HUES64 (cell line): Measurements from ENCODE around the gene NAALADL2.

Source experiments
- H3K27ac ChIP-seq: 2 replicates; pipeline ENCODE4 v1.7.0; 2013; ENCODE audit warnings: low read depth, low read length, inconsistent platforms
- H3K27me3 ChIP-seq: 2 replicates; pipeline ENCODE4 v1.6.1; 2013; ENCODE audit warnings: mild to moderate bottlenecking, low read length; ENCODE audit not compliant: insufficient read depth
- H3K36me3 ChIP-seq: 2 replicates; pipeline ENCODE4 v1.6.1; 2013; ENCODE audit warnings: mild to moderate bottlenecking, low read length; ENCODE audit not compliant: insufficient read depth
- H3K4me1 ChIP-seq: 2 replicates; pipeline ENCODE4 v1.6.1; 2013; ENCODE audit warnings: mild to moderate bottlenecking, low read length, moderate library complexity; ENCODE audit not compliant: insufficient read depth
- H3K4me3 ChIP-seq: 2 replicates; pipeline ENCODE4 v1.5.1; 2013; ENCODE audit warnings: mild to moderate bottlenecking, low read length, moderate library complexity
- H3K9ac ChIP-seq: 2 replicates; pipeline ENCODE4 v1.6.1; 2013; ENCODE audit warnings: mild to moderate bottlenecking, low read depth, low read length
- H3K9me3 ChIP-seq: 2 replicates; pipeline ENCODE4 v1.6.1; 2013; ENCODE audit warnings: low read depth, low read length; ENCODE audit not compliant: insufficient read depth
- WGBS: fragments of 150-250, 120-280 bp; methylation state at CpG from one replicate; pipeline ENCODE4 v1.1.7; 2013; ENCODE audit warnings: missing lambda C conversion rate; 5-methylcytosine and 5-hydroxymethylcytosine counted together

NAALADL2 gene

DNA sequence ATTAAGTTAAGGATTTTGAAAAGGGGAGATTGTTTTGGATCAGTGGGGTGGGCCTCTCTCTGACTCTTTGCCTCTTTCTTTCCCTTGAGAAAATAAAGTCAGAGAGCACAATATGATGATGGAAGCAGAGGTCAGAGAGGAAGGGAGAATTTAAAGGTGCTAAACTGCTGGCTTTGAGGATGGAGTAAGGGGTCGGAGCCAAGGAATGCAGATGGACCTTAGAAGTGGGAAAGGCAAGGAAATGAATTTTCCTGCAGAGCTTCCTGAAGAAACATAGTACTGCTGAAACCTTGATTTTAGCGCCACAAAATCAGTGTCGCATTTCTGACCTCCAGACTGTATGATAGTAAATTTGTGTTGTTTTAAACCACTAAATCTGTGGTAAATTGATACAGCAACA, 317.4 kb downstream of the NAALADL2 start:
- Histone ChIP-seq H3K27ac (no peak overlapping the region), H3K36me3 (no peaks in the 10 kb centered on the region), H3K9me3 (no peaks in the 10 kb centered on the region), H3K4me3 (no peak overlapping the region), H3K27me3 (no peaks in the 10 kb centered on the region), H3K9ac (no peak overlapping the region), H3K4me1 (no peaks in the 10 kb centered on the region)
- WGBS: 85% methylated on average over 3 of the region's 3 CpGs

DNA sequence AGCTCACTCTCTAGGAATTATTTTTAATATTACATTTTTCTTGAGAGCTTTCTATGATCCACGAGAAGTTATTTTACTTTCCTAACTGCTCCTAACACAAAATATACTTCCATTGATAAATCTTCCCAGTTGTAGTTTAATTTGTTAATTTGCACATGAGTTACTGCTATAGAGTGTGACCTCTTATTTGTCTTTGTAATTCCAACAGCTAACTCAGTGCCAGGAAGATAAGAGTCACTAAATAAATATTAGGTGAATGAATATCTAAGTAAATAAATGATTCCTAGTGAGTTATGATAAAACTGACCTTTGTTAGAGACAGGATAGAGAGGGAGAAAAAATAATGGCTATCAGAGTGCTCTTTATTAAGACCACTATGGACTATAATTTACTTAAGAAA, 319.9 kb downstream of the NAALADL2 start:
- 100% methylated on average over 1 of the region's 1 CpG for WGBS
- Histone ChIP-seq H3K36me3 (no peaks in the 10 kb centered on the region), H3K27me3 (no peaks in the 10 kb centered on the region), H3K4me1 (no peaks in the 10 kb centered on the region), H3K27ac (no peak overlapping the region), H3K9me3 (no peaks in the 10 kb centered on the region), H3K9ac (no peak overlapping the region), H3K4me3 (no peak overlapping the region)

DNA sequence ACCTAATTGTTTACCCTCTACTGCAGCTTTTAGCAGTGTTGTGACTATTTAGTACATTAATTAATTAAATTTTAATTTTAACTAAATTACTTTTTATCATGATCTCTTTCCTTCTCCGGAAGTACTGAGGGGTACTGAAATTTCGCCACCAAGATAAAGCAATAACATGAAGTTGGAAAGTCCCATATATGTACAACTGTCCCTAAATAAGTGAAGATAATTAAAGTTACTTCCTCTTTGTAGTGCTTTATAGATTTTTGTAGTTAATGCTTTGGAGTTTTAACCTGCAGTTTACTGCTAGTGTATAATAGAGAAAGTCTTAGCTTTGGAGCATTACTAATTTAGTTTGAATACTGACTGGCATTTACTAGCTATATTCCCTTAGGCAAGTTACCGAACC, 325.3 kb downstream of the NAALADL2 start:
- 91% methylated on average over 1 of the region's 3 CpGs for WGBS
- Histone ChIP-seq H3K27me3 (no peaks in the 10 kb centered on the region), H3K4me3 (no peak overlapping the region), H3K4me1 (no peaks in the 10 kb centered on the region), H3K9ac (no peak overlapping the region), H3K27ac (no peak overlapping the region), H3K9me3 (no peaks in the 10 kb centered on the region), H3K36me3 (no peaks in the 10 kb centered on the region)

DNA sequence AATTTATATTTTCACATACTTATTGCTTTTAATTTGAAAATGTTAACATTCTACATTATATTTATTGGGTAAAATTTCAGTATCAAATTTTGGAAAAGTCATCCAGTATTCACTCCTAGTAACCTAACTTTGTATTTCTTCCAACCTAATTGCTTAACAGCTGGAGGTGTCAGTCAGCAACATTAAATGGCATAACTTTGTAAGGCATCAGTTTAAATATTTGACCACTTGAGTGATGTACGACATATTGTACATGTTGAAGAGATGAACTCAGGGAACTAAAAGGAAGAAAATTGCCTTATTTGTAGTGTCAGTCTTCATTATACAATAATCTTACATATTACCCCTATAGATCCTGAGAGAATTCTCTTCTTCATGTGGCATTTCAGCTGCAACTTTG, 326.8 kb downstream of the NAALADL2 start:
- Histone ChIP-seq H3K9me3 (no peaks in the 10 kb centered on the region), H3K9ac (no peak overlapping the region), H3K36me3 (no peaks in the 10 kb centered on the region), H3K27ac (no peak overlapping the region), H3K4me3 (no peak overlapping the region), H3K27me3 (no peaks in the 10 kb centered on the region), H3K4me1 (no peaks in the 10 kb centered on the region)
- WGBS: 100% methylated on average over 1 of the region's 1 CpG

DNA sequence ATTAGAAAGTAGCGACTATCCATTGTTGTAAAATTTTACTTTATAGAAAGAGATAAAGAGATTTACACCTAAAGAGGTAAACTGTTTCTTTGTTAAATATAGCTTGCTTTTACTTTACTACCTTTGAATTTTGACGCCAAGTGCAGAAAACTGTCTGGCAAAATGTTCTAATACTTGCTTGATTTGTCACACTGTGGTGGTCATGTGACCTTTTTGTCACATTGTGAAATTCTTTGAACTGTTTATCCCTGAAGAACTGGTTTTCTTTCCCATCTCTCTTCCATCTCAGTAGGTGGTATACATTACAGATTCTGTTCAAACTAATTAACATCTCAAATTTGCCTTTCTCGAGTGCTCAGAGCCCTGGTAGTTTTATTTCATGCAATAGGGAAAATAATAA, 327.4 kb downstream of the NAALADL2 start:
- no peaks in the 10 kb centered on the region for H3K9me3 ChIP-seq
- H3K27ac ChIP-seq: no peak overlapping the region
- H3K4me3 ChIP-seq: no peak overlapping the region
- H3K4me1 ChIP-seq: no peaks in the 10 kb centered on the region
- no peak overlapping the region for H3K9ac ChIP-seq
- no peaks in the 10 kb centered on the region for H3K36me3 ChIP-seq
- 80% methylated on average over 1 of the region's 3 CpGs for WGBS
- H3K27me3 ChIP-seq: no peaks in the 10 kb centered on the region

DNA sequence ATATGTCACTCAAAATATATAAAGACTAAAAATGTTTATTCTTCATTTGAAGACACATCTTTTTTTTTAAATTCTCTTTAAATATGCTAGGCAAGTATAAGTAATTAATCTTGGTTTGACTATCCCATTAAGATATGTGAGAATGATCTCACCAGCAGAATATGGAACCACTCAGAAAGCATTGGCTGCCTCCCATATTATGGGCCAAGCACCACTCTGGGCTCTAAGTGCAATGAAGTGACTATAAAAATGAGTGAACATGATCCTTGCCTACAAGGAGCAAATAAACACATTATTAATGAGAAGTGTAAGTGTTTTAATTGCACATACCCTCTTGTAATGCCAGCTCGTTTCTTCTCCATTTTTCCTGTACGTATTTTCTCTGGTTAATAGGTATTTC, 328.5 kb downstream of the NAALADL2 start:
- no peak overlapping the region for H3K9ac ChIP-seq
- 95% methylated on average over 2 of the region's 2 CpGs for WGBS
- no peaks in the 10 kb centered on the region for H3K36me3 ChIP-seq
- H3K9me3 ChIP-seq: no peaks in the 10 kb centered on the region
- no peaks in the 10 kb centered on the region for H3K27me3 ChIP-seq
- no peaks in the 10 kb centered on the region for H3K4me1 ChIP-seq
- no peak overlapping the region for H3K4me3 ChIP-seq
- no peak overlapping the region for H3K27ac ChIP-seq

DNA sequence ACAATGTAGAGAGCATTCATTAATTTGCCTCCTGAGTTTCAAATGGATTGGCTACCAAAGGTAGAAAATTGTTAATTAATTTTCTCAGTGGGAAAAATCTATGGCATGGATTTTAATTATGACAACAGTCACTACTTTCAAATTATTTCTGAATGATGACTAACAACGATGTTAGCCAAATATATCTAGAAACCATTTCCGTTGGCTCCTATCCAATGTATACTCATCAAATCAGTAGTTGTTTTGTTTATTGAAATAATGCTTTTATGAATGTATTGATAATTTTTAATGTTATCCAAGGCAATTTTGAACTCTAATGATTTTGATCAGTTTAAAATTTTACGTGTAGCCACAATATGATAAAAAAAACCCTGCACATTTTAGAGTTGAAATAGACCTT, 333.4 kb downstream of the NAALADL2 start:
- H3K36me3 ChIP-seq: no peaks in the 10 kb centered on the region
- no peaks in the 10 kb centered on the region for H3K9me3 ChIP-seq
- H3K27ac ChIP-seq: no peak overlapping the region
- WGBS: no CpG with 5 or more reads among the region's 3 CpGs
- H3K27me3 ChIP-seq: no peaks in the 10 kb centered on the region
- no peaks in the 10 kb centered on the region for H3K4me1 ChIP-seq
- no peak overlapping the region for H3K9ac ChIP-seq
- H3K4me3 ChIP-seq: no peak overlapping the region

DNA sequence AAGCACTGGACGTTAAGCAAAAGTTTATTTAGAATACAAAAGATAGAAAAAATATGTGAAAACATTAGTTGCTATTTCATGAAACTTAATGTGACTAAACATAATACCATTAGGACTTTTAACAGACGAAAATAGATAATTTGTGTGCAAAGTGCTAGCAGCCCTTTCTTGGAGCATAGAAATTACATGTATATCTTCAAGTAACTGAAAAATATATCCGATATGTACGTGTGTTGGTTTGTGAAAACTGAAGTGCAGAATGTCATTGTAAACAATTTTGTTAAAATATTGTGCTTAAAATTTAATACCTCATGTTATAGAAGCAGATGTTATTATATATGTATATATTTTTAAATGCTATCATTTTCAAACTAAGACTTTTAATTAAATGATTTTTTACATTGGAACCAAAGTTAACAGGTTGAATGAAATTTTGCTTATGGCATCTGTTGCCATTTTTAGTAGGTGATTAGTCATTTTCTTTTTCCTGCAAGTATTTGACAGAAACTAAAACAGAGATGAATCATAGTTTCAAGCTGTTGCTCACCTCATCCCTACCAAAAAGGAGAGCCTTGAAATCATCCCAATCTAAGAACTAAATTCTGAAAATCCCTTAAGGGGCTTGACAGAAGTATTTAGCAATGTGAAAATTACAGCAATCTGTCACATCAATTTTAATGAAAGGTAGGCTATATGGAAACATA, 334.8 kb downstream of the NAALADL2 start:
- H3K27ac ChIP-seq: no peak overlapping the region
- H3K36me3 ChIP-seq: no peaks in the 10 kb centered on the region
- no peak overlapping the region for H3K4me3 ChIP-seq
- 0 out of 2 replicates have a peak, but pooled peaks cover 2% of the 10 kb centered on the region for H3K4me1 ChIP-seq
- no peak overlapping the region for H3K9ac ChIP-seq
- WGBS: 95% methylated on average over 3 of the region's 4 CpGs
- no peaks in the 10 kb centered on the region for H3K9me3 ChIP-seq
- no peaks in the 10 kb centered on the region for H3K27me3 ChIP-seq

DNA sequence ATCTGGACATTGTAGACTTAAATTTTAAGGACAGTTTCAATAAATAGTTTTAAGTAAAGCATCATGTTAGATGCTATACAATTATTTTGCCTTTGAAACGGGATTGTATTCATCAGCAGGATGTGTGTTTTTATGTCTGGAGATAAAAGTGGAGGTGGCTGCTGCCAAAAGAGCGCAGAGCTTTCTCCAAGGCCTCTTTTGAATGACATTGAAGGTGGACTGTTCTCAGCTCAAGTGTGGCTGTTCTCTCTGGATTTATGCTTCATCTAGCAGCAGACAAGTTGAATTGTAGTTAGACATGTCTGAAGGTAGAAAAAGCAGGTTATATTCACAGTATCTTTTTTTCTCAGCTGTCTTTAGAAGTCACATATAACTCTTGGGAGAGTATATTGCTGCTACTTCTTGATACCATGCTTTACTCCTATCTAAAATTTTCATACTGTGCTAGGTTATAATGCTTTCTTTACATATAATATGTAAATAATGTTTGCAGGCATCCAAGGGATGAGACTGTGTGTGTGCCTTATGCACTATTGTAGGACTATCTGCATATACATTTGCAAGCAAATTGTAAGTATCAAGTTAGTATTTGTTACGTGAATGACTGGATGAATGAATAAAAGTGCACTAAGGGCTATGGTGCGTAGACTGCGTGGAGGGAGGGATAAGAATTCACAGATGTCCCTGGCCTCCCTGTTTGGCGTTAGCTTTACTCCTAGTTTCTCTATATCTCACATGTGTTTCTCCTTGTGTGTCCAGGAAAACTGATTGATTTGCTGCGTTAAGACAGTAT, 340.1 kb downstream of the NAALADL2 start:
- WGBS: 94% methylated on average over 6 of the region's 7 CpGs
- Histone ChIP-seq H3K4me1 (0 out of 2 replicates have a peak, but pooled peaks cover 3% of the 10 kb centered on the region), H3K4me3 (no peak overlapping the region), H3K36me3 (no peaks in the 10 kb centered on the region), H3K27me3 (no peaks in the 10 kb centered on the region), H3K9ac (no peak overlapping the region), H3K9me3 (no peaks in the 10 kb centered on the region), H3K27ac (no peak overlapping the region)

DNA sequence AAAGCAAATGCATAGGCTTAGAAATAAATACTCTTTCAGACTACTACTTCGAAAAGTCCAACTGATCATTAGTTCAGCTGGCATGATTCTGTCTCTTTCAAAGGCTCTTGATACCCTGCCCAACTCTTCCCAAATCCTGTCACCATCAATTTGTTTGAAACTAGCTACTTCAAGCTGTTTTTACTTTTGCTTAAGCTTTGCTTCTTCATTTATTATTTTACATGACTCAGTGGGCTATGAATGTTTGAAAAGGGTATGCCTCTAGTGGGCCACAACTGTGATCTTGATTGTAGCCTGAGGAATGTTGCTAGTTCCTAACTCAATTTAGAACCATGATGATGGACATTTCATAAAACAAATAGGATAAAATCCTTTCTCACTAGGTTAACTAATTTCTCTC, 340.8 kb downstream of the NAALADL2 start:
- Histone ChIP-seq H3K4me3 (no peak overlapping the region), H3K9me3 (no peaks in the 10 kb centered on the region), H3K27ac (no peak overlapping the region), H3K4me1 (0 out of 2 replicates have a peak, but pooled peaks cover 3% of the 10 kb centered on the region), H3K9ac (no peak overlapping the region), H3K36me3 (no peaks in the 10 kb centered on the region), H3K27me3 (no peaks in the 10 kb centered on the region)
- WGBS: 98% methylated on average over 1 of the region's 1 CpG

DNA sequence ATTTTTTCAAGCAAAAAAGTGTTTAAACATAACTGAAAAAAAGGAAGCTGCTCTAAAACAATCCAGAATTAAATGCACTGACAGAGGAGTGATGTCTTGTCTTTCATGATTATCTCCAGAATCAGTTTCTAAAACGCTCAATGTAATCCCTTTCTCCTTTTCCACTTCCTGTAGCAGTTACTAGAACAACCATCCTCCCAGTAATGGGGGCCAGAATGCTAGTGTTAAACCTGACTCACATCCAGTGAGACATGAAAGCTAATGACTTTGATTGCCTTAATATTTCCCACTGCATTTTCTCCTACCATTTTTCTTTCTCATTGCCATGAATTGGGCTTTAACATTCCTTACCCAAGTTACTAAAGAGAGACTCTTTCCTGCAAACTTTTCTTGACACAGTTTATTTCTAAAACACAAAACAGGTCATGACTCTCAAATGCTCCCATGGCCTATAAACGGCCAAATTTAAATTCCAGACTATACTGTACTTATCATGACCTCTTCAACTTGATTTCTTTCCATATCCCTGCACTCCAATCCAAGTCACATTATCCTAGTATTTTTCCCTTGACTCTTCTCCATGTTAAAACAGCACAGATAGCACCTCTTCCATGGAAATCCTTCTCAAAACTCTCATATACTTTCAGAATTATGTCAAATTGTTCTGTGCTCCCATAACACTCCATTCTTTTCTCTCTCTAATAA, 341.4 kb downstream of the NAALADL2 start:
- no peaks in the 10 kb centered on the region for H3K27me3 ChIP-seq
- H3K4me3 ChIP-seq: no peak overlapping the region
- 0 out of 2 replicates have a peak, but pooled peaks cover 3% of the 10 kb centered on the region for H3K4me1 ChIP-seq
- H3K9me3 ChIP-seq: no peaks in the 10 kb centered on the region
- H3K9ac ChIP-seq: no peak overlapping the region
- H3K27ac ChIP-seq: no peak overlapping the region
- H3K36me3 ChIP-seq: no peaks in the 10 kb centered on the region
- WGBS: 86% methylated on average over 2 of the region's 2 CpGs
